ENCODE data around the gene SPC24.
"Not testable (repeated sequence)": the region's sequence is repeated elsewhere in the genome, so short reads cannot be mapped to it uniquely, and the experiment has no call there.

SPC24 gene

DNA sequence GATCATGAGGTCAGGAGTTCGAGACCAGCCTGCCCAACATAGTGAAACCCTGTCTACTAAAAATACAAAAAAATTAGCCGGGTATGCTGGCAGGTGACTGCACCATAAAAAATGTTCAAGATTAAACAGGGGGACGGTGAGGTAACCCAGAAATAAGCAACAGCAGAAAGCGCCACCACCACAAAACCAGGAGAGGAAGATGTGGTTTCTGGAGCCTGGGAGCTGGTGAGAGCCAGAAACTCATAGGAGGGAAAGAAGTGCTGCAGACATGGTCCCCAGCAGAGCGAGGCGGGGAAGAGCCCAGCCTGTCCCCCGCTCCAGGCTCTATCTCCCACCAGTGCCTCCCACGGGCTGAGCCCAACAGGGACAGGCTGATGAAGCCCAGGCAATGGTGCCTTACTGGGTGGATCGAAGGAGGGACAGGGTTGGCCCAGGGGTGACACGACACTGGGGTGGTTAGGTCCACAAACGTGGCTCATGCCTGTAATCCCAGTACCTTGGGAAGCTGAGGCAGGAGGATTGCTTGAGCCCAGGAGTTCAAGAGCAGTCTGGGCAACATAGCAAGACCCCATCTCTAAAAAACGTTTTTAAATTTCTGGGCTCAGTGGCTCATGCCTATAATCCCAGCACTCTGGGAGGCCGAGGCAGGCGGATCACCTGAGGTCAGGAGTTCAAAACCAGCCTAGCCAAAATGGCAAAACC, 19.0 kb downstream of the SPC24 start:
- no peaks in the 10 kb centered on the region for H3K27me3 ChIP-seq
- no peaks in the 10 kb centered on the region for H3K9me3 ChIP-seq
- peaks cover 9% of the 10 kb centered on the region; the same call in 1 of the 2 replicates for H3K4me1 ChIP-seq
- TF ChIP-seq, protein P1, sequence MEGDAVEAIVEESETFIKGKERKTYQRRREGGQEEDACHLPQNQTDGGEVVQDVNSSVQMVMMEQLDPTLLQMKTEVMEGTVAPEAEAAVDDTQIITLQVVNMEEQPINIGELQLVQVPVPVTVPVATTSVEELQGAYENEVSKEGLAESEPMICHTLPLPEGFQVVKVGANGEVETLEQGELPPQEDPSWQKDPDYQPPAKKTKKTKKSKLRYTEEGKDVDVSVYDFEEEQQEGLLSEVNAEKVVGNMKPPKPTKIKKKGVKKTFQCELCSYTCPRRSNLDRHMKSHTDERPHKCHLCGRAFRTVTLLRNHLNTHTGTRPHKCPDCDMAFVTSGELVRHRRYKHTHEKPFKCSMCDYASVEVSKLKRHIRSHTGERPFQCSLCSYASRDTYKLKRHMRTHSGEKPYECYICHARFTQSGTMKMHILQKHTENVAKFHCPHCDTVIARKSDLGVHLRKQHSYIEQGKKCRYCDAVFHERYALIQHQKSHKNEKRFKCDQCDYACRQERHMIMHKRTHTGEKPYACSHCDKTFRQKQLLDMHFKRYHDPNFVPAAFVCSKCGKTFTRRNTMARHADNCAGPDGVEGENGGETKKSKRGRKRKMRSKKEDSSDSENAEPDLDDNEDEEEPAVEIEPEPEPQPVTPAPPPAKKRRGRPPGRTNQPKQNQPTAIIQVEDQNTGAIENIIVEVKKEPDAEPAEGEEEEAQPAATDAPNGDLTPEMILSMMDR (IDR thresholded peaks at IDR 0.05; ENCODE audit: low read depth, low read length), result no peak
- H3K4me3 ChIP-seq (ENCODE audit: low read depth, low read length), result no peak overlapping the region
- peaks cover 17% of the 10 kb centered on the region for H3K36me3 ChIP-seq
- no peak for DNase-seq

DNA sequence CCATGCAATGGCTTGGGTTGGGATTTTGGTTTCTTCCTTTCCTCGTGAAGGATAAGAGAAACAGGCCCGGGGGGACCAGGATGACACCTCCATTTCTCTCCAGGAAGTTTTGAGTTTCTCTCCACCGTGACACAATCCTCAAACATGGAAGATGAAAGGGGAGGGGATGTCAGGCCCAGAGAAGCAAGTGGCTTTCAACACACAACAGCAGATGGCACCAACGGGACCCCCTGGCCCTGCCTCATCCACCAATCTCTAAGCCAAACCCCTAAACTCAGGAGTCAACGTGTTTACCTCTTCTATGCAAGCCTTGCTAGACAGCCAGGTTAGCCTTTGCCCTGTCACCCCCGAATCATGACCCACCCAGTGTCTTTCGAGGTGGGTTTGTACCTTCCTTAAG, 24.1 kb downstream of the SPC24 start:
- Histone ChIP-seq H3K4me3 (ENCODE audit: low read depth, low read length) (no peak overlapping the region), H3K9me3 (no peaks in the 10 kb centered on the region), H3K36me3 (peaks cover 64% of the 10 kb centered on the region), H3K27me3 (no peaks in the 10 kb centered on the region), H3K4me1 (no peaks in the 10 kb centered on the region)
- DNase-seq, result no peak
- TF ChIP-seq, protein P1 (IDR thresholded peaks at IDR 0.05; ENCODE audit: low read depth, low read length), result no peak

DNA sequence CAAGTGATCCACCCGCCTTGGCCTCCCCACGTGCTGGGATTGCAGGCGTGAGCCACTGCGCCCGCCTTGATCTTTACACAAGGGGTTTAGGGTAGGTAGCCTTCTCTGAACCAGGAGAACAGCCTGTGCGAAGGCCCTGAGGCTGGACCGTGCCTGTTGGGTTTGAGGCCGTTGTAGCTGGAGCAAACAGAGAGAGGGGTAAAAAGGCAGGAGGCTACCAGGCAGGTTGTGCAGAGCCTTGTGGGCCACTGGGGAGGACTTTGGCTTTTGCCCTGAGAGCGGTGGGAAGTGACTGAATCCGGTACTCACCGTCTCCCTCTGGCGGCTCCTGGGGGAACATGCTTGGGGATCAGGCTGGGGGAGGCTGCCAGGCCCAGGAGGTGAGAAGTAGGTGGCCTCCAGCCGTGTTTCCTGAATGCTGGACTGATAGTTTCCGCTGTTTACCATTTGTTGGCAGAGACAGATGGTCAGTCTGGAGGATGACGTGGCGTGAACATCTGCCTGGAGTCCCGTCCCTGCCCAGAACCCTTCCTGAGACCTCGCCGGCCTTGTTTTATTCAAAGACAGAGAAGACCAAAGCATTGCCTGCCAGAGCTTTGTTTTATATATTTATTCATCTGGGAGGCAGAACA, 24.6 kb downstream of the SPC24 start:
- TF ChIP-seq, protein P1 (IDR thresholded peaks at IDR 0.05; ENCODE audit: low read depth, low read length), result peak; percentile 88
- Histone ChIP-seq H3K4me3 (ENCODE audit: low read depth, low read length) (no peak overlapping the region), H3K36me3 (peaks cover 69% of the 10 kb centered on the region), H3K9me3 (no peaks in the 10 kb centered on the region), H3K4me1 (no peaks in the 10 kb centered on the region), H3K27me3 (no peaks in the 10 kb centered on the region)
- DNase-seq, result peak; percentile 82

DNA sequence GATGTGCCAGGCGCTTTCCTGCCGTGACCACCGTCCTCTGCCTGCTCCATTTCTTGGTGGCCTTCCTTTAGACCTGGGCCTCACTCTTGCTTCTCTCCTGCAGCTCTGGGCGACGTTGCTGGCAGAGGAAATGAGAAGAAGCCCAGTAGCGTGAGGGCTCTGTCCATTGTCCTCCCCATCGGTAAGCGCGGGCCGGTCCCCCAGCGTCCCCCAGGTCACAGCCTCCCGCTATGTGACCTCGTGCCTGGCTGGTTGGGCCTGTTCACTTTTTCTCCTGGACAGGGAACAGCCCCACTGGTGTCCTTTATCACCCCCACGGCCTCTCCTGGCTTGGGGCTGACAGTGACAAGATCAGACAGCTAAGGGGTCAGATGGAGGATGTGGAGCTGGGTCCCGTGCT, 27.7 kb downstream of the SPC24 start:
- DNase-seq, result no peak
- H3K9me3 ChIP-seq, result no peaks in the 10 kb centered on the region
- peaks cover 93% of the 10 kb centered on the region for H3K36me3 ChIP-seq
- H3K4me3 ChIP-seq (ENCODE audit: low read depth, low read length), result no peak overlapping the region
- no peaks in the 10 kb centered on the region for H3K4me1 ChIP-seq
- TF ChIP-seq, protein P1 (IDR thresholded peaks at IDR 0.05; ENCODE audit: low read depth, low read length), result no peak
- no peaks in the 10 kb centered on the region for H3K27me3 ChIP-seq

DNA sequence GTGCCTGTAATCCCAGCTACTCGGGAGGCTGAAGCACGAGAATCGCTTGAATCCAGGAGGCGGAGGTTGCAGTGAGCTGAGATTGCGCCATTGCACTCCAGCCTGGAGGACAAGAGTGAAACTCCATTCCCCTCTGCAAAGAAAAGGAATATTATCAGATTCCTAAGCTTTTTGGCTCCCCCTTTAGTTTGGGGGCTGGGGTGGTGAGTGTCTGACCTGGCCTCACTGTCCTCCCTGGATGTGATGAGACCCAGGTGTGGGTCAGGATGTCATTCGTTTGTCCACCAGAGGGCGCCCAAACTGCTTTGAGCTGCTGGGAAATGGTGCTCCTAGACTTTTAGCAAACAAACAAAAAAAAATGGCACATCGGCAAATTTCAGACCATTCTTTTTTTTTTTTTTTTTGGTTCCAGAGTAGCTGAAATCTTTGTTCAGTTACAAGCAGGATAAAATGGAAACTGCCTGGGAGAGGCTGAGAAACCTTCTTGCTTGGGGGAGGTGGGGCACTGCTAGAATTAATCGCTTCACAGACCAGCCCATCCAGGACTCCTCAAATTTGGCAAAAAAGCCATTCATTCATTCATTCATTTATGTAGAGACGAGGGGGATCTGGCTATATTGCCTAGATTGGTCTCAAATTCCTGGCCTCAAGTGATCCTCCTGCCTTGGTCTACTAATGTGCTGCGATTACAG, 29.4 kb downstream of the SPC24 start:
- Histone ChIP-seq H3K4me3 (ENCODE audit: low read depth, low read length) (no peak overlapping the region), H3K4me1 (no peaks in the 10 kb centered on the region), H3K9me3 (no peaks in the 10 kb centered on the region), H3K27me3 (no peaks in the 10 kb centered on the region), H3K36me3 (peaks cover 82% of the 10 kb centered on the region)
- DNase-seq, result peak; percentile 82
- TF ChIP-seq, protein P1 (IDR thresholded peaks at IDR 0.05; ENCODE audit: low read depth, low read length), result peak; percentile 85

DNA sequence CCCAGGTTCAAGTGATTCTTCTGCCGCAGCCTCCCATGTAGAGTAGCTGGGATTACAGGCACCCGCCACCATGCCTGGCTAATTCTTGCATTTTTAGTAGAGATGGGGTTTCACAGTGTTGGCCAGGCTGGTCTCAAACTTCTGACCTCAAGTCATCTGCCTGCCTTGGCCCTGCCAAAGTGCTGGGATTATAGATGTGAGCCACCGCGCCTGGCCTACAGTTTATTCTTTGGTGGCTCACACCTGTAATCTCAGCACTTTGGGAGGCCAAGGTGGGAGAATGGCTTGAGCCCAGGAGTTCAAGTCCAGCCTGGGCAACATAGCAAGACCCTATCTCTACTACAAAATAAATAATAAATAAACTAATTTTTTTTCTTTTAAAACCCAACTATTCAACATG, 31.4 kb downstream of the SPC24 start:
- H3K27me3 ChIP-seq; H3K4me3 ChIP-seq (ENCODE audit: low read depth, low read length); DNase-seq; H3K9me3 ChIP-seq; H3K4me1 ChIP-seq: not testable (repeated sequence)
- H3K36me3 ChIP-seq, result peaks cover 84% of the 10 kb centered on the region

Data from BE2C (cell line).